NB4 (cell line): ENCODE data around the gene RBM27.
A peak's percentile ranks its signal among the peaks of the same experiment; 100 is the strongest.

Source experiments
- DNase-seq: peaks from one replicate; pipeline ENCODE4 v3.0.0; 2010; ENCODE audit warnings: low read depth
- H3K4me3 ChIP-seq: one replicate; pipeline ENCODE4 v1.5.1; 2011; ENCODE audit warnings: mild to moderate bottlenecking, low read depth, low read length, moderate library complexity
- CTCF ChIP-seq: IDR thresholded peaks from one replicate; pipeline ENCODE4 v1.5.1; 2012; ENCODE audit warnings: low read depth, low read length
- MAX ChIP-seq: IDR thresholded peaks from 2 replicates; pipeline ENCODE4 v1.6.1; 2011; ENCODE audit warnings: low read depth, low read length
- MYC ChIP-seq: IDR thresholded peaks from 2 replicates; pipeline ENCODE4 v1.6.1; 2011; ENCODE audit warnings: low read depth, low read length
- POLR2A ChIP-seq: IDR thresholded peaks from 2 replicates; pipeline ENCODE4 v1.6.1; 2011; ENCODE audit warnings: mild to moderate bottlenecking; ENCODE audit not compliant: insufficient read length; ENCODE audit errors: extremely low read depth

The RBM27 gene

GRCh38 chr5:146243247-146243646, 39.8 kb downstream of the RBM27 start:
- H3K4me3 ChIP-seq, result no peak overlapping the region
- TF ChIP-seq CTCF (no peak), MYC (no peak), POLR2A (no peak), MAX (no peak)
- DNase-seq, result no peak

GRCh38 chr5:146248561-146248960, 45.2 kb downstream of the RBM27 start:
- no peak for TF ChIP-seq CTCF
- no peak for TF ChIP-seq MYC
- no peak for TF ChIP-seq MAX
- no peak for TF ChIP-seq POLR2A
- no peak overlapping the region for H3K4me3 ChIP-seq
- no peak for DNase-seq

- no peak for TF ChIP-seq MAX
- TF ChIP-seq MYC, result no peak
- no peak for TF ChIP-seq CTCF
- no peak for TF ChIP-seq POLR2A
- no peak overlapping the region for H3K4me3 ChIP-seq
- DNase-seq, result peak; percentile 41
Measured at GRCh38 chr5:146249801-146250200, 46.4 kb downstream of the RBM27 start.
